NT2/D1 (cell line): Measurements from ENCODE around the gene CCDC32.

Source experiments
- SUZ12 ChIP-seq: IDR thresholded peaks from 2 replicates; pipeline ENCODE4 v1.6.1; 2011; ENCODE audit not compliant: insufficient read length, insufficient read depth; ENCODE audit errors: extremely low read depth
- YY1 ChIP-seq: IDR thresholded peaks from 2 replicates; pipeline ENCODE4 v1.6.1; 2011; ENCODE audit not compliant: insufficient read length, insufficient read depth
- ZNF274 ChIP-seq: IDR thresholded peaks from 2 replicates; pipeline ENCODE4 v1.6.1; 2011; ENCODE audit warnings: mild to moderate bottlenecking, low read depth, low read length

GRCh38 chr15:40558952-40559742, 5.7 kb downstream of the CCDC32 start:
- no peak for TF ChIP-seq YY1
- TF ChIP-seq ZNF274, result no peak
- no peak for TF ChIP-seq SUZ12
